Spinal cord (tissue), 10 donors: ENCODE data around the gene CTDP1. TPM values are rescaled to one million over a fixed set of nuclear protein-coding genes. Genes with fewer than 3 reads are reported as not detected.
A peak's percentile ranks its signal among the peaks of the same experiment; 100 is the strongest.
"Not testable (repeated sequence)": the region's sequence is repeated elsewhere in the genome, so short reads cannot be mapped to it uniquely, and the experiment has no call there.

ENCODE experiments used
- DNase-seq, 6 donors: peaks; one replicate each; pipeline versions ENCODE4 v3.0.0 to v3.0.0-alpha.2; 2013 to 2015; ENCODE audit warnings: low spot score in 6 of 6, low read depth in 4 of 6
- H3K27ac ChIP-seq: one replicate; pipeline ENCODE4 v1.5.1; 2013; ENCODE audit warnings: low read depth, low read length, control low read depth
- H3K27me3 ChIP-seq: one replicate; pipeline ENCODE4 v1.6.1; 2013; ENCODE audit warnings: low read length; ENCODE audit not compliant: control insufficient read depth, insufficient read depth
- H3K36me3 ChIP-seq: one replicate; pipeline ENCODE4 v1.6.1; 2013; ENCODE audit warnings: low read length; ENCODE audit not compliant: control insufficient read depth, insufficient read depth
- H3K4me1 ChIP-seq: one replicate; pipeline ENCODE4 v1.6.1; 2013; ENCODE audit warnings: low read length; ENCODE audit not compliant: control insufficient read depth, insufficient read depth
- H3K4me3 ChIP-seq: one replicate; pipeline ENCODE4 v1.5.1; 2013; ENCODE audit warnings: low read depth, low read length, control low read depth
- H3K9me3 ChIP-seq: one replicate; pipeline ENCODE4 v1.6.1; 2013; ENCODE audit warnings: low read length; ENCODE audit not compliant: control insufficient read depth, insufficient read depth
- WGBS: methylation state at CpG from one replicate; pipeline ENCODE4 v1.1.5; 2013; ENCODE audit warnings: missing lambda C conversion rate; ENCODE audit not compliant: insufficient coverage; 5-methylcytosine and 5-hydroxymethylcytosine counted together
- polyA plus RNA-seq, 2 donors: library from polyadenylated mRNA; unstranded; fragments of 120-200 nt; gene quantifications; one replicate each; pipeline ENCODE4 v1.2.1, GENCODE V29; 2013; ENCODE audit not compliant: insufficient read length in 2 of 2
- total RNA-seq, 2 donors: library from RNA; depleted of rRNA in 1 of 2; stranded (reverse); fragments of 120-200 nt in 1 of 2; fragments of >200 nt in 1 of 2; gene quantifications; one replicate each; pipeline versions ENCODE4 v1.2.3 to v1.2.4, GENCODE V29; 2013 to 2014
- donor health status: healthy.

The CTDP1 gene
- total and polyA plus RNA-seq, 4 donors: 11.3 to 16.2 (median 14.4) TPM

GRCh38 chr18:79744625-79745024, 65.0 kb downstream of the CTDP1 start:
- Histone ChIP-seq H3K4me3 (no peak overlapping the region), H3K27me3 (no peaks in the 10 kb centered on the region), H3K9me3 (no peaks in the 10 kb centered on the region), H3K4me1 (peaks cover 22% of the 10 kb centered on the region), H3K36me3 (peaks cover 59% of the 10 kb centered on the region), H3K27ac (no peak overlapping the region)
- no peak for DNase-seq
- 92% methylated on average over 14 of the region's 14 CpGs for WGBS

- Histone ChIP-seq H3K27me3 (no peaks in the 10 kb centered on the region), H3K4me3 (no peak overlapping the region), H3K9me3 (no peaks in the 10 kb centered on the region), H3K4me1 (peaks cover 28% of the 10 kb centered on the region), H3K36me3 (peaks cover 49% of the 10 kb centered on the region), H3K27ac (no peak overlapping the region)
- 87% methylated on average over 6 of the region's 8 CpGs for WGBS
- DNase-seq: no peak
Observed at GRCh38 chr18:79746730-79747129, 67.1 kb downstream of the CTDP1 start.

- no peak overlapping the region for H3K27ac ChIP-seq
- 92% methylated on average over 32 of the region's 35 CpGs for WGBS
- no peaks in the 10 kb centered on the region for H3K9me3 ChIP-seq
- peaks cover 45% of the 10 kb centered on the region for H3K36me3 ChIP-seq
- DNase-seq: no peak
- peaks cover 28% of the 10 kb centered on the region for H3K4me1 ChIP-seq
- H3K27me3 ChIP-seq: no peaks in the 10 kb centered on the region
- no peak overlapping the region for H3K4me3 ChIP-seq
Observed at GRCh38 chr18:79747156-79747845, 67.7 kb downstream of the CTDP1 start.

- Histone ChIP-seq H3K9me3 (no peaks in the 10 kb centered on the region), H3K36me3 (peaks cover 43% of the 10 kb centered on the region), H3K4me1 (peaks cover 28% of the 10 kb centered on the region), H3K27ac (no peak overlapping the region), H3K27me3 (no peaks in the 10 kb centered on the region), H3K4me3 (no peak overlapping the region)
- WGBS: 79% methylated on average over 35 of the region's 36 CpGs
- DNase-seq: peak in 1 of 6 donors; percentile 71
Observed at GRCh38 chr18:79748321-79749180, 68.9 kb downstream of the CTDP1 start.

GRCh38 chr18:79749251-79750191, 69.9 kb downstream of the CTDP1 start:
- Histone ChIP-seq H3K27me3 (no peaks in the 10 kb centered on the region), H3K36me3 (peaks cover 50% of the 10 kb centered on the region), H3K4me3 (no peak overlapping the region), H3K27ac (no peak overlapping the region), H3K4me1 (peaks cover 28% of the 10 kb centered on the region), H3K9me3 (no peaks in the 10 kb centered on the region)
- DNase-seq: peak in 5 of 6 donors; percentile 17 to 94 (median 51)
- WGBS: 68% methylated on average over 46 of the region's 49 CpGs

- Histone ChIP-seq H3K27me3 (no peaks in the 10 kb centered on the region), H3K4me3 (no peak overlapping the region), H3K4me1 (peaks cover 28% of the 10 kb centered on the region), H3K27ac (no peak overlapping the region), H3K36me3 (peaks cover 59% of the 10 kb centered on the region), H3K9me3 (no peaks in the 10 kb centered on the region)
- 74% methylated on average over 11 of the region's 13 CpGs for WGBS
- no peak for DNase-seq
Observed at GRCh38 chr18:79750980-79751571, 71.5 kb downstream of the CTDP1 start.

- DNase-seq, H3K9me3 ChIP-seq, H3K27ac ChIP-seq, H3K4me3 ChIP-seq, H3K27me3 ChIP-seq: not testable (repeated sequence)
- Histone ChIP-seq H3K36me3 (peaks cover 54% of the 10 kb centered on the region), H3K4me1 (peaks cover 28% of the 10 kb centered on the region)
- 97% methylated on average over 12 of the region's 20 CpGs for WGBS
Observed at GRCh38 chr18:79751918-79752578, 72.4 kb downstream of the CTDP1 start.

- not testable (repeated sequence) for H3K4me3 ChIP-seq, H3K9me3 ChIP-seq, H3K27me3 ChIP-seq, H3K27ac ChIP-seq, DNase-seq
- peaks cover 48% of the 10 kb centered on the region for H3K36me3 ChIP-seq
- peaks cover 21% of the 10 kb centered on the region for H3K4me1 ChIP-seq
- 93% methylated on average over 3 of the region's 8 CpGs for WGBS
Observed at GRCh38 chr18:79752946-79753345, 73.3 kb downstream of the CTDP1 start.
